IMR-90 (cell line): ENCODE measurements around the gene MYO9A. TPM values are rescaled to one million over a fixed set of nuclear protein-coding genes. Genes with fewer than 3 reads are reported as not detected.

Experiments
- ATAC-seq: fragments of 200-7000 bp; cut with Tn5 transposase; 2 replicates; pipeline ENCODE4 v1.9.1; 2020; ENCODE audit warnings: low read depth, mild to moderate bottlenecking, moderate library complexity
- BruUV-seq: library from RNA; stranded (reverse); fragments of 400-500 nt; replicated peaks from 2 replicates; lab custom pipeline; 2021; lab: Mats Ljungman, UMichigan
- CTCF ChIA-PET: fragments of 300-600 bp; formaldehyde crosslinking; extraction: SDS; loops from one replicate; lab custom pipeline; 2021; ENCODE audit warnings: antibody characterized with exemption; lab: Yijun Ruan, JAX
- POLR2A ChIA-PET: fragments of 300-600 bp; sonication (Branson Sonifier 250); formaldehyde crosslinking; loops from one replicate; lab custom pipeline; 2022; ENCODE audit warnings: antibody characterized with exemption; ENCODE audit not compliant: unreplicated experiment; lab: Charles Lee
- DNase-seq: peaks from one replicate; pipeline ENCODE4 v3.0.0; 2013
- H2AFZ ChIP-seq: replicated peaks from 2 replicates; pipeline ENCODE3; 2013; ENCODE audit warnings: low read length, mild to moderate bottlenecking; ENCODE audit not compliant: poor library complexity
- H2AK5ac ChIP-seq: 2 replicates; pipeline ENCODE4 v1.6.1; 2013; ENCODE audit warnings: low read depth, low read length, inconsistent platforms
- H2AK9ac ChIP-seq: replicated peaks from 2 replicates; pipeline ENCODE3; 2013; ENCODE audit warnings: mild to moderate bottlenecking, low read depth, low read length, moderate library complexity; ENCODE audit not compliant: poor library complexity
- H2BK120ac ChIP-seq: 2 replicates; pipeline ENCODE4 v1.6.1; 2013; ENCODE audit warnings: low read depth, low read length, inconsistent platforms
- H2BK15ac ChIP-seq: 3 replicates; pipeline ENCODE4 v1.6.1; 2013; ENCODE audit warnings: low read depth, low read length, inconsistent platforms
- H2BK20ac ChIP-seq: 2 replicates; pipeline ENCODE4 v1.6.1; 2013; ENCODE audit warnings: low read depth, mild to moderate bottlenecking, inconsistent platforms, low read length, moderate library complexity
- H2BK5ac ChIP-seq: 2 replicates; pipeline ENCODE4 v1.6.1; 2013; ENCODE audit warnings: mild to moderate bottlenecking, low read depth, low read length, inconsistent platforms; ENCODE audit not compliant: poor library complexity, severe bottlenecking
- H3K14ac ChIP-seq: replicated peaks from 2 replicates; pipeline ENCODE4 v1.6.1; 2013; ENCODE audit warnings: low read depth, low read length, inconsistent platforms
- H3K18ac ChIP-seq: 2 replicates; pipeline ENCODE4 v1.6.1; 2013; ENCODE audit warnings: low read depth, low read length, control low read depth
- H3K23ac ChIP-seq: 2 replicates; pipeline ENCODE4 v1.6.1; 2013; ENCODE audit warnings: low read depth, low read length, inconsistent platforms
- H3K27ac ChIP-seq: 2 replicates; pipeline ENCODE4 v1.5.1; 2013; ENCODE audit warnings: mild to moderate bottlenecking, control low read depth, low read length; ENCODE audit not compliant: insufficient read depth
- H3K27me3 ChIP-seq: 2 replicates; pipeline ENCODE4 v1.6.1; 2013; ENCODE audit warnings: low read length; ENCODE audit not compliant: control insufficient read depth, insufficient read depth
- H3K36me3 ChIP-seq: 2 replicates; pipeline ENCODE4 v1.6.1; 2013; ENCODE audit warnings: low read length, mixed read lengths; ENCODE audit not compliant: control insufficient read depth, insufficient read depth
- H3K4ac ChIP-seq: 2 replicates; pipeline ENCODE4 v1.6.1; 2013; ENCODE audit warnings: low read depth, low read length, inconsistent platforms
- H3K4me1 ChIP-seq: 2 replicates; pipeline ENCODE4 v1.6.1; 2013; ENCODE audit warnings: low read length, mixed read lengths; ENCODE audit not compliant: control insufficient read depth, insufficient read depth
- H3K4me2 ChIP-seq: 2 replicates; pipeline ENCODE4 v1.6.1; 2013; ENCODE audit warnings: low read depth, mild to moderate bottlenecking, control low read depth, low read length, moderate library complexity
- H3K4me3 ChIP-seq: 2 replicates; pipeline ENCODE4 v1.5.1; 2013; ENCODE audit warnings: low read depth, mild to moderate bottlenecking, control low read depth, low read length, moderate library complexity; ENCODE audit not compliant: insufficient read depth
- H3K56ac ChIP-seq: 2 replicates; pipeline ENCODE4 v1.6.1; 2013; ENCODE audit warnings: low read length, inconsistent platforms; ENCODE audit not compliant: insufficient read depth; ENCODE audit errors: extremely low read depth
- H3K79me1 ChIP-seq, 2 experiments: 2 replicates each; pipeline ENCODE4 v1.6.1; 2013; ENCODE audit warnings: low read length in 2 of 2, inconsistent platforms in 1 of 2, low read depth in 1 of 2
- H3K9ac ChIP-seq: 2 replicates; pipeline ENCODE4 v1.6.1; 2013; ENCODE audit warnings: low read depth, low read length, control low read depth
- H3K9me1 ChIP-seq: 2 replicates; pipeline ENCODE4 v1.6.1; 2013; ENCODE audit warnings: low read length, inconsistent platforms; ENCODE audit not compliant: insufficient read depth
- H3K9me3 ChIP-seq: 2 replicates; pipeline ENCODE4 v1.6.1; 2013; ENCODE audit warnings: low read length; ENCODE audit not compliant: control insufficient read depth, insufficient read depth
- H4K20me1 ChIP-seq: 2 replicates; pipeline ENCODE4 v1.6.1; 2013; ENCODE audit warnings: low read length, inconsistent platforms; ENCODE audit not compliant: insufficient read depth
- H4K5ac ChIP-seq: 2 replicates; pipeline ENCODE4 v1.6.1; 2013; ENCODE audit warnings: mild to moderate bottlenecking, low read depth, low read length, control low read depth
- H4K8ac ChIP-seq, 2 experiments: 2 replicates each; pipeline ENCODE4 v1.6.1; 2013; ENCODE audit warnings: low read depth in 2 of 2, low read length in 2 of 2, control low read depth in 1 of 2, inconsistent platforms in 1 of 2
- H4K91ac ChIP-seq: 2 replicates; pipeline ENCODE4 v1.6.1; 2013; ENCODE audit warnings: low read depth, low read length, inconsistent platforms; ENCODE audit not compliant: insufficient read depth
- BHLHE40 ChIP-seq: fragments of 150-350 bp; IDR thresholded peaks from 2 replicates; pipeline ENCODE4 v1.6.1; 2016; ENCODE audit warnings: mild to moderate bottlenecking, low read depth, low read length
- CEBPB ChIP-seq: IDR thresholded peaks from 2 replicates; pipeline ENCODE4 v1.6.1; 2012; ENCODE audit warnings: low read depth, low read length, improper control_type of control experiment
- CTCF ChIP-seq: conservative IDR thresholded peaks from 2 replicates; pipeline ENCODE4 v1.5.1; 2012; ENCODE audit warnings: mild to moderate bottlenecking, low read depth, low read length, improper control_type of control experiment
- ELK1 ChIP-seq: fragments of 150-350 bp; IDR thresholded peaks from 2 replicates; pipeline ENCODE4 v1.6.1; 2016; ENCODE audit warnings: low read depth, mild to moderate bottlenecking, low read length, moderate library complexity, borderline replicate concordance
- MAFK ChIP-seq: IDR thresholded peaks from 2 replicates; pipeline ENCODE4 v1.6.1; 2012; ENCODE audit warnings: low read depth, low read length, improper control_type of control experiment
- MAZ ChIP-seq: IDR thresholded peaks from 2 replicates; pipeline ENCODE4 v1.6.1; 2012; ENCODE audit warnings: low read depth, mild to moderate bottlenecking, low read length, improper control_type of control experiment, moderate library complexity, borderline replicate concordance
- MXI1 ChIP-seq: IDR thresholded peaks from 2 replicates; pipeline ENCODE4 v1.6.1; 2012; ENCODE audit warnings: low read depth, mild to moderate bottlenecking, low read length, moderate library complexity, borderline replicate concordance
- POLR2A ChIP-seq: IDR thresholded peaks from 2 replicates; pipeline ENCODE4 v1.6.1; 2012; ENCODE audit warnings: mild to moderate bottlenecking, low read depth, low read length
- RCOR1 ChIP-seq: IDR thresholded peaks from 2 replicates; pipeline ENCODE4 v1.6.1; 2012; ENCODE audit warnings: mild to moderate bottlenecking, low read length, improper control_type of control experiment; ENCODE audit not compliant: insufficient replicate concordance
- RFX5 ChIP-seq: IDR thresholded peaks from 2 replicates; pipeline ENCODE4 v1.8.0; 2012; ENCODE audit warnings: low read depth, mild to moderate bottlenecking, low read length, moderate library complexity
- USF2 ChIP-seq: fragments of 150-350 bp; IDR thresholded peaks from 2 replicates; pipeline ENCODE4 v1.6.1; 2017; ENCODE audit warnings: mild to moderate bottlenecking, antibody characterized with exemption, low read length, low read depth
- WGBS, 2 experiments: methylation state at CpG; one replicate each; pipeline versions ENCODE4 v1.1.5 to v1.1.7; 2013; ENCODE audit warnings: missing lambda C conversion rate in 2 of 2; ENCODE audit not compliant: insufficient read length in 1 of 2; ENCODE audit errors: extremely low coverage in 2 of 2; 5-methylcytosine and 5-hydroxymethylcytosine counted together
- dilution Hi-C: fragments of 300-500 bp; cut with HindIII; formaldehyde crosslinking; loops from one replicate; pipeline ENCODE4 v1.14.3; 2018; ENCODE audit warnings: low sequenced_read_pairs; ENCODE audit not compliant: unreplicated experiment
- in situ Hi-C: fragments of 300-500 bp; cut with MboI; formaldehyde crosslinking; loops from 3 replicates; pipeline ENCODE4 v1.14.3; 2019; ENCODE audit warnings: low sequenced_read_pairs, inconsistent platforms, mixed read lengths
- intact Hi-C: fragments of 100-400 bp; cut with micrococcal nuclease; formaldehyde crosslinking; loops from 2 replicates; pipeline ENCODE4 v1.10.0; 2022
- polyA plus RNA-seq, 3 experiments: library from polyadenylated mRNA; depleted of rRNA; stranded (reverse); fragments of >200 nt; gene quantifications; 2 replicates each; pipeline ENCODE4 v1.2.3, GENCODE V29; 2012; ENCODE audit warnings: low replicate concordance in 1 of 3
- total RNA-seq: library from RNA; depleted of rRNA; stranded (reverse); fragments of >200 nt; gene quantifications from 2 replicates; pipeline ENCODE4 v1.2.3, GENCODE V29; 2012

MYO9A gene
- total and polyA plus RNA-seq, 2 of the 4 experiments (the other 2 are of a cell fraction) = 6.0 to 49.5 TPM

- Histone ChIP-seq H4K91ac (no peak overlapping the region), H3K9ac (no peak overlapping the region), H2BK5ac (no peak overlapping the region), H3K23ac (no peak overlapping the region), H3K79me1 (no peaks in the 10 kb centered on the region), H3K9me1 (no peaks in the 10 kb centered on the region), H3K4me1 (peaks cover 2% of the 10 kb centered on the region), H2BK120ac (no peak overlapping the region), H3K18ac (no peak overlapping the region), H3K4ac (no peak overlapping the region), H4K5ac (no peak overlapping the region), H3K27me3 (no peaks in the 10 kb centered on the region), H3K36me3 (0 out of 2 replicates have a peak, but pooled peaks cover 4% of the 10 kb centered on the region), H2AK5ac (no peak overlapping the region), H3K9me3 (no peaks in the 10 kb centered on the region), H2BK20ac (no peak overlapping the region), H2BK15ac (no peak overlapping the region), H2AK9ac (no peak overlapping the region), H4K8ac (no peak overlapping the region), H3K4me3 (no peak overlapping the region), H3K27ac (no peak overlapping the region), H3K4me2 (no peak overlapping the region), H3K14ac (no peak overlapping the region), H3K56ac (no peak overlapping the region), H4K20me1 (no peaks in the 10 kb centered on the region), H2AFZ (no peak overlapping the region)
- TF ChIP-seq CTCF = no peak
- TF ChIP-seq BHLHE40 = no peak
- no peak for TF ChIP-seq RCOR1
- TF ChIP-seq USF2 = no peak
- TF ChIP-seq RFX5 = no peak
- TF ChIP-seq MXI1 = no peak
- TF ChIP-seq MAZ = no peak
- TF ChIP-seq POLR2A = no peak
- TF ChIP-seq MAFK = no peak
- TF ChIP-seq CEBPB = no peak
- TF ChIP-seq ELK1 = no peak
- ChIA-PET CTCF (no interaction called here), POLR2A (no interaction called here)
- in situ Hi-C loops (no loop called here), dilution Hi-C loops (no loop called here), intact Hi-C loops (no loop called here)
- no peak for DNase-seq
- BruUV-seq = TSS peak; percentile 27
- WGBS, 2 experiments = 83% methylated on average over 1 of the region's 4 CpGs; no CpG with 5 or more reads in 1 of the 2 experiments
- no peak for ATAC-seq
Measured at GRCh38 chr15:72141171-72142084, 23.5 kb upstream of the MYO9A start.
